H1 (cell line): ENCODE results near the gene DAZAP1.

Experiments used
- CTCF ChIP-seq, 3 experiments: IDR thresholded peaks; 1 replicate in 2 of 3; 2 replicates in 1 of 3; pipeline versions ENCODE4 v1.5.1 to v1.6.1; 2011; ENCODE audit warnings: low read length in 3 of 3, mild to moderate bottlenecking in 3 of 3, inconsistent platforms in 2 of 3, low read depth in 1 of 3, moderate library complexity in 1 of 3; ENCODE audit not compliant: insufficient read depth in 1 of 3; ENCODE audit errors: control extremely low read depth in 1 of 3
- POLR2A ChIP-seq, 2 experiments: IDR thresholded peaks; 1 replicate in 1 of 2; 2 replicates in 1 of 2; pipeline ENCODE4 v1.6.1; 2011; ENCODE audit warnings: low read depth in 2 of 2, low read length in 2 of 2, mild to moderate bottlenecking in 2 of 2; ENCODE audit errors: control extremely low read depth in 1 of 2
- RNF2 ChIP-seq: fragments of 200-900, 300-1000 bp; sonication (generic); IDR thresholded peaks from 2 replicates; pipeline ENCODE4 v1.7.1; 2016; ENCODE audit warnings: borderline replicate concordance, low read depth, mild to moderate bottlenecking, antibody characterized with exemption, low read length; ENCODE audit not compliant: poor library complexity, severe bottlenecking; ENCODE audit errors: missing control alignments
- SP1 ChIP-seq: IDR thresholded peaks from 2 replicates; pipeline ENCODE4 v1.6.1; 2011; ENCODE audit warnings: low read depth, low read length
- TAF1 ChIP-seq: IDR thresholded peaks from 2 replicates; pipeline ENCODE4 v1.6.1; 2011; ENCODE audit warnings: mild to moderate bottlenecking, low read depth, low read length
- TAF7 ChIP-seq: optimal IDR thresholded peaks from 2 replicates; pipeline ENCODE3; 2011; ENCODE audit warnings: low read depth, mild to moderate bottlenecking, inconsistent platforms, low read length, moderate library complexity, borderline replicate concordance

GRCh38 chr19:1392407-1392806 is 15.0 kb upstream of the DAZAP1 start:
- TF ChIP-seq TAF7 (no peak), SP1 (no peak), RNF2 (no peak), CTCF (IDR thresholded peaks at IDR 0.05; ENCODE audit: control extremely low read depth in 1 of 3, insufficient read depth in 1 of 3, low read depth in 1 of 3, low read length in 3 of 3) (no peak), TAF1 (no peak), POLR2A (IDR thresholded peaks at IDR 0.05; ENCODE audit: control extremely low read depth in 1 of 2, low read depth in 2 of 2, low read length in 2 of 2) (no peak)
